Effector memory CD8-positive, alpha-beta T cell (primary cell): Measurements from ENCODE around the gene EPHB3.

Experiments used
- ATAC-seq: fragments of 150-1000 bp; cut with Tn5 transposase; replicated peaks from 2 replicates; pipeline ENCODE4 v1.10.0; 2021; ENCODE audit warnings: mild to moderate bottlenecking, moderate library complexity
- DNase-seq, 3 experiments: peaks; one replicate each; pipeline ENCODE4 v3.0.0; 2021
- H3K27ac Mint-ChIP-seq, 2 donors: one replicate each; pipeline ENCODE4 v1.8.0; 2022; ENCODE audit warnings: mild to moderate bottlenecking in 2 of 2, mixed read lengths in 2 of 2, moderate library complexity in 2 of 2
- H3K27me3 Mint-ChIP-seq, 2 donors: one replicate each; pipeline ENCODE4 v1.8.0; 2022; ENCODE audit warnings: mixed read lengths in 2 of 2
- H3K36me3 Mint-ChIP-seq: one replicate; pipeline ENCODE4 v1.8.0; 2022; ENCODE audit warnings: mild to moderate bottlenecking, moderate library complexity, mixed read lengths; ENCODE audit not compliant: insufficient read depth
- H3K4me1 Mint-ChIP-seq, 2 donors: one replicate each; pipeline ENCODE4 v1.8.0; 2022; ENCODE audit warnings: low read depth in 2 of 2, mixed read lengths in 2 of 2
- H3K4me3 Mint-ChIP-seq, 2 donors: one replicate each; pipeline ENCODE4 v1.8.0; 2022; ENCODE audit warnings: mild to moderate bottlenecking in 2 of 2, mixed read lengths in 2 of 2, moderate library complexity in 2 of 2
- H3K9me3 Mint-ChIP-seq, 2 donors: one replicate each; pipeline ENCODE4 v1.8.0; 2022; ENCODE audit warnings: mixed read lengths in 2 of 2

EPHB3 gene

GRCh38 chr3:184630861-184631471 is 69.4 kb downstream of the EPHB3 start:
- H3K4me3 Mint-ChIP-seq: no peak overlapping the region
- ATAC-seq: no peak

GRCh38 chr3:184631472-184631861 is 69.9 kb downstream of the EPHB3 start:
- DNase-seq: no peak
- Mint-ChIP-seq H3K36me3 (no peaks in the 10 kb centered on the region), H3K9me3 (no peaks in the 10 kb centered on the region), H3K4me3 (no peak overlapping the region), H3K27me3 (peaks cover 34 to 36% of the 10 kb centered on the region in 2 donors), H3K4me1 (no peaks in the 10 kb centered on the region), H3K27ac (no peak overlapping the region)
- no peak for ATAC-seq

More at GRCh38 chr3:184630861-184631471, 69.4 kb downstream of the EPHB3 start:
- Mint-ChIP-seq H3K36me3 (no peaks in the 10 kb centered on the region), H3K9me3 (no peaks in the 10 kb centered on the region), H3K27ac (no peak overlapping the region), H3K4me1 (no peaks in the 10 kb centered on the region), H3K27me3 (peaks cover 39 to 40% of the 10 kb centered on the region in 2 donors)
- no peak for DNase-seq
